OCI-LY3 (cell line): ENCODE data around the gene MMP23B.

Experiments used
- H2AFZ ChIP-seq: fragments of 200-600, 300-600 bp; shearing (Covaris generic); 2 replicates; pipeline ENCODE4 v1.6.0; 2014; ENCODE audit warnings: antibody characterized with exemption, low read depth, low read length
- H3K27ac ChIP-seq: fragments of 200-600, 300-600 bp; sonication (generic); 2 replicates; pipeline ENCODE4 v1.5.1; 2014; ENCODE audit warnings: mild to moderate bottlenecking, low read length, moderate library complexity, mixed read lengths
- H3K27me3 ChIP-seq: fragments of 200-600, 300-600 bp; sonication (generic); 2 replicates; pipeline ENCODE4 v1.6.1; 2014; ENCODE audit warnings: low read depth, low read length, mixed read lengths
- H3K36me3 ChIP-seq: fragments of 200-600, 300-600 bp; sonication (generic); replicated peaks from 2 replicates; pipeline ENCODE3; 2014; ENCODE audit warnings: low read depth, low read length, mixed read lengths
- H3K4me1 ChIP-seq: fragments of 300-600, 200-600 bp; sonication (generic); 2 replicates; pipeline ENCODE4 v1.6.1; 2014; ENCODE audit warnings: low read length, mixed read lengths
- H3K4me2 ChIP-seq: fragments of 200-600, 300-600 bp; sonication (generic); 2 replicates; pipeline ENCODE4 v1.6.1; 2014; ENCODE audit warnings: low read length, mixed read lengths
- H3K4me3 ChIP-seq: fragments of 300-600, 200-600 bp; sonication (generic); 2 replicates; pipeline ENCODE4 v1.5.1; 2014; ENCODE audit warnings: antibody characterized with exemption, mild to moderate bottlenecking, low read length, moderate library complexity
- H3K79me2 ChIP-seq: fragments of 300-600, 200-600 bp; shearing (Covaris generic); 2 replicates; pipeline ENCODE4 v1.6.1; 2014; ENCODE audit warnings: mild to moderate bottlenecking, low read length, mixed read lengths
- H3K9ac ChIP-seq: fragments of 300-600, 200-600 bp; shearing (Covaris generic); 2 replicates; pipeline ENCODE4 v1.6.0; 2014; ENCODE audit warnings: mild to moderate bottlenecking, low read length, moderate library complexity
- H3K9me3 ChIP-seq: fragments of 200-600, 300-600 bp; shearing (Covaris generic); 2 replicates; pipeline ENCODE4 v1.6.1; 2014; ENCODE audit warnings: low read length, mixed read lengths; ENCODE audit not compliant: insufficient read depth
- H4K20me1 ChIP-seq: fragments of 200-600, 300-600 bp; sonication (generic); 2 replicates; pipeline ENCODE4 v1.6.1; 2016; ENCODE audit warnings: low read length, mixed read lengths; ENCODE audit not compliant: insufficient read depth
- EZH2phosphoT487 ChIP-seq: fragments of 200-600 bp; shearing (Covaris generic); IDR thresholded peaks from 2 replicates; pipeline ENCODE4 v1.6.1; 2018; ENCODE audit warnings: antibody characterized with exemption, mixed run types, low read depth
- TF ChIP-seq, protein P1 (sequence below): fragments of 200-600, 300-600 bp; sonication (generic); IDR thresholded peaks from 2 replicates; pipeline ENCODE4 v1.5.1; 2014; ENCODE audit warnings: antibody characterized with exemption, low read length, low read depth

The MMP23B gene

DNA sequence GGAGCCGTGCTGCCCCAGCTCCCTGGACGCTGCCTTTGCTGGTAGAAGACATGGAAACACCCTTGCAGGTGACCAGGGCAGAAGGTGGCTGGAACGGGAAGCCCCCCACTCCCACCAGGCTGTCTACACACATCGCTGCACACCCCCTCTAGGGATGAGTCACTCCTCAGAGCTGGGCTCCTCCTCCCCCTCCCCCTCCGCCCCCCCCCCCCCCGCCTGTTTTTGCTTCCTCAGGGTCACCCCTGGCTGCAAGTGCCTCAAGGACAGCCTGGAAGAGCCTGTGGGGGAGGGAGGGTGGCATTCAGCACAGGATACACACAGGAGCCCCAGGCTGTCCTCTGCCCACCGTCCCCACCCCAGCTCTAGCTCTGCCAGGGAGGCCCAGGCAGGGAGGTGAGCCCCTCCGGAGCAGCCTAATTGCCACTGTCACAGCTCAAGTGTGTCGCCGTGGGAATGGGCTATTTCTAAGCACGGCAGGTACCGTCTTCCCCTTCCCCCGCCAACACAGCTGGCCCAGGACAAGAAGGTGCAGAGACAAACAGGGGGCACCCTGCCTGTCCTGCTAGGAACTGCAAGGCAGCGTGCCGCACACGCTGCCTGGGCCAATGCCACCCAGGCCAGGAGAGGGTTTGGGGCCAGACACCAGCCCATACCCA, 34.6 kb upstream of the MMP23B start:
- H3K4me1 ChIP-seq: peaks cover 17% of the 10 kb centered on the region
- peaks cover 12% of the 10 kb centered on the region; the same call in 1 of the 2 replicates for H3K27me3 ChIP-seq
- H4K20me1 ChIP-seq: no peaks in the 10 kb centered on the region
- TF ChIP-seq EZH2phosphoT487: no peak
- TF ChIP-seq, protein P1, sequence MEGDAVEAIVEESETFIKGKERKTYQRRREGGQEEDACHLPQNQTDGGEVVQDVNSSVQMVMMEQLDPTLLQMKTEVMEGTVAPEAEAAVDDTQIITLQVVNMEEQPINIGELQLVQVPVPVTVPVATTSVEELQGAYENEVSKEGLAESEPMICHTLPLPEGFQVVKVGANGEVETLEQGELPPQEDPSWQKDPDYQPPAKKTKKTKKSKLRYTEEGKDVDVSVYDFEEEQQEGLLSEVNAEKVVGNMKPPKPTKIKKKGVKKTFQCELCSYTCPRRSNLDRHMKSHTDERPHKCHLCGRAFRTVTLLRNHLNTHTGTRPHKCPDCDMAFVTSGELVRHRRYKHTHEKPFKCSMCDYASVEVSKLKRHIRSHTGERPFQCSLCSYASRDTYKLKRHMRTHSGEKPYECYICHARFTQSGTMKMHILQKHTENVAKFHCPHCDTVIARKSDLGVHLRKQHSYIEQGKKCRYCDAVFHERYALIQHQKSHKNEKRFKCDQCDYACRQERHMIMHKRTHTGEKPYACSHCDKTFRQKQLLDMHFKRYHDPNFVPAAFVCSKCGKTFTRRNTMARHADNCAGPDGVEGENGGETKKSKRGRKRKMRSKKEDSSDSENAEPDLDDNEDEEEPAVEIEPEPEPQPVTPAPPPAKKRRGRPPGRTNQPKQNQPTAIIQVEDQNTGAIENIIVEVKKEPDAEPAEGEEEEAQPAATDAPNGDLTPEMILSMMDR: peak; percentile 32
- H3K9me3 ChIP-seq: no peaks in the 10 kb centered on the region
- peak overlapping the region; percentile 66; the same call in 1 of the 2 replicates for H3K4me3 ChIP-seq
- H3K27ac ChIP-seq: no peak overlapping the region
- peak overlapping the region; percentile 30; the same call in 1 of the 2 replicates for H3K9ac ChIP-seq
- peak overlapping the region; percentile 76; the same call in 1 of the 2 replicates for H2AFZ ChIP-seq
- no peaks in the 10 kb centered on the region for H3K79me2 ChIP-seq
- H3K4me2 ChIP-seq: peak overlapping the region; percentile 85
- H3K36me3 ChIP-seq: no peaks in the 10 kb centered on the region

DNA sequence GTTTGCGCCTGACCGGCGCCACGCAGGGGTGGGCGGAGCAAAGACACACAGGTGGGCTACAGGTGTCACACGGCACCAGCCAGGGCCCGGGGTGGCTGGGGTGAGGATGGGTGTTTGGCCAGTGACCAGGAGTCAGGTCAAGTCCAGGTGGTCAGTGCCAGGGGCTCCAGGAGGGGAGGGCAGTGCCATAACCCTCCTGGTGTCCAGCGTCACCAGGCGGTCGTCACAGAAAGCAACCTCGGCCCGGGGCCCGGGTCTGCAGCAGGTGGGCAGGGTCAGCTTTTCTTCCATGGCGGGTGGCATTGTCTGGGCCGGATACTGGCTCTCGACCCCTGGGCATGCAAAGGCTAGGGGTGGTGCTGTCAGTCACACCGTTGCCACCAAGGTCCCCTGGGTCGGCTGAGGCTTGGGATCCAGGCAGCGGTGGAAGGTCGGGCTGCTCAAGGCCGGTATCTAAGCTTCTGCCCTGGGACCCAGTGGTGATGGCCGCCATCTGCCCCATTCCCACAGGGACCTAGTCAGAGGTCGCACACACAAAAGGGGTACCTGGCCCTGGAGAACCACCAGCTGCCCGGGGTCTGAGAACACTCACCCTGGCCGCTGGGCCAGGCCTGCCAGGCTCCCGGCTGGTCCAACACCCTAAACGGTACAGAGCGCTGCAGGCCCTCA, 33.8 kb upstream of the MMP23B start:
- no peaks in the 10 kb centered on the region for H3K79me2 ChIP-seq
- H3K9ac ChIP-seq: no peak overlapping the region; the same call in 1 of the 2 replicates
- no peak overlapping the region for H3K27ac ChIP-seq
- no peaks in the 10 kb centered on the region for H3K36me3 ChIP-seq
- no peaks in the 10 kb centered on the region for H4K20me1 ChIP-seq
- peaks cover 12% of the 10 kb centered on the region; the same call in 1 of the 2 replicates for H3K27me3 ChIP-seq
- H3K4me2 ChIP-seq: peak overlapping the region; percentile 85
- H3K9me3 ChIP-seq: no peaks in the 10 kb centered on the region
- H3K4me1 ChIP-seq: peaks cover 25% of the 10 kb centered on the region
- H3K4me3 ChIP-seq: peak overlapping the region; percentile 66; the same call in 1 of the 2 replicates
- H2AFZ ChIP-seq: 0 out of 2 replicates have a peak overlapping the region, but pooled peaks have one; percentile 39
- no peak for TF ChIP-seq EZH2phosphoT487
- TF ChIP-seq, protein P1: no peak

DNA sequence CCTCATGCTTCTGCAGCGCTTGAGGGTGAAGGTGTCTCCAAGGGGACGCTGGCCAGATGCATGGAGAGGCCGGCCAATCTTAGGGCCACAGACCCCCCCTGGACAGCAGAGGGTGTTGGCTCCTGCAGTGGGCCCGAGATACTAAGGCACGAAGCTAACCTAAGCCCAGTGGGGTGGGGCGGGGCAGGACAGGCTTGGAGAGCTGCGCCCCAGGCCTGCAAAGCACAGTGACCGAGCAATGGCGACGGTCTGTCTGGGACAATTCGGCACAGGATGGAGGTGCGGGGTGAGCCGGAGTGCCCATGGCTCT, 33.3 kb upstream of the MMP23B start:
- Histone ChIP-seq H3K4me2 (no peak overlapping the region), H4K20me1 (no peaks in the 10 kb centered on the region), H3K79me2 (no peaks in the 10 kb centered on the region), H2AFZ (no peak overlapping the region), H3K4me3 (no peak overlapping the region), H3K9ac (no peak overlapping the region), H3K9me3 (no peaks in the 10 kb centered on the region), H3K27ac (no peak overlapping the region), H3K27me3 (peaks cover 12% of the 10 kb centered on the region; the same call in 1 of the 2 replicates), H3K36me3 (no peaks in the 10 kb centered on the region), H3K4me1 (peaks cover 30% of the 10 kb centered on the region)
- TF ChIP-seq, protein P1: no peak
- no peak for TF ChIP-seq EZH2phosphoT487
